Stimulated activated CD4-positive, alpha-beta T cell treated with anti-CD3 and anti-CD28 coated beads, Interleukin-12 subunit alpha, Interleukin-12 subunit beta, amount 100 ng/mL, for 24 hours (primary cell): ENCODE measurements around the gene DNAJC16.

Experiments
- DNase-seq, 2 experiments: peaks; one replicate each; pipeline ENCODE4 v3.0.0-alpha.2; 2020; ENCODE audit warnings: low read depth in 2 of 2

DNAJC16 gene

GRCh38 chr1:15540186-15540585 lies 13.5 kb downstream of the DNAJC16 start:
- no peak for DNase-seq

- DNase-seq: no peak
Measured at GRCh38 chr1:15541231-15541792, 14.7 kb downstream of the DNAJC16 start.

- no peak for DNase-seq
Measured at GRCh38 chr1:15542388-15543250, 16.0 kb downstream of the DNAJC16 start.

GRCh38 chr1:15543251-15543588 lies 16.6 kb downstream of the DNAJC16 start:
- no peak for DNase-seq

GRCh38 chr1:15543589-15544568 lies 17.2 kb downstream of the DNAJC16 start:
- no peak for DNase-seq

GRCh38 chr1:15546641-15547040 lies 20.0 kb downstream of the DNAJC16 start:
- no peak for DNase-seq

- DNase-seq: no peak
Measured at GRCh38 chr1:15550573-15550972, 23.9 kb downstream of the DNAJC16 start.

GRCh38 chr1:15557008-15557407 lies 30.4 kb downstream of the DNAJC16 start:
- no peak for DNase-seq

GRCh38 chr1:15557594-15557993 lies 30.9 kb downstream of the DNAJC16 start:
- DNase-seq: no peak

- DNase-seq: no peak
Measured at GRCh38 chr1:15558516-15558915, 31.9 kb downstream of the DNAJC16 start.

- DNase-seq: no peak
Measured at GRCh38 chr1:15559189-15559810, 32.7 kb downstream of the DNAJC16 start.

- DNase-seq: no peak
Measured at GRCh38 chr1:15568387-15569073, 41.9 kb downstream of the DNAJC16 start.

- DNase-seq: no peak
Measured at GRCh38 chr1:15570861-15571260, 44.2 kb downstream of the DNAJC16 start.

- no peak for DNase-seq
Measured at GRCh38 chr1:15571266-15571665, 44.6 kb downstream of the DNAJC16 start.

GRCh38 chr1:15573477-15573876 lies 46.8 kb downstream of the DNAJC16 start:
- no peak for DNase-seq

- DNase-seq: no peak
Measured at GRCh38 chr1:15574741-15575140, 48.1 kb downstream of the DNAJC16 start.

- DNase-seq: no peak
Measured at GRCh38 chr1:15575549-15576150, 49.0 kb downstream of the DNAJC16 start.

GRCh38 chr1:15577691-15578090 lies 51.0 kb downstream of the DNAJC16 start:
- DNase-seq: no peak

GRCh38 chr1:15578921-15579682 lies 52.5 kb downstream of the DNAJC16 start:
- DNase-seq: no peak

GRCh38 chr1:15579683-15580047 lies 53.0 kb downstream of the DNAJC16 start:
- no peak for DNase-seq
